Activated naive CD8-positive, alpha-beta T cell (primary cell): ENCODE data around the gene NUMA1.

Source experiments
- H3K27ac Mint-ChIP-seq: one replicate; pipeline ENCODE4 v1.8.0; 2021; ENCODE audit warnings: mixed read lengths
- H3K27me3 Mint-ChIP-seq: one replicate; pipeline ENCODE4 v1.8.0; 2021; ENCODE audit warnings: mixed read lengths
- H3K36me3 Mint-ChIP-seq: one replicate; pipeline ENCODE4 v1.8.0; 2021; ENCODE audit warnings: mixed read lengths
- H3K4me1 Mint-ChIP-seq: one replicate; pipeline ENCODE4 v1.8.0; 2021; ENCODE audit warnings: low read depth, mixed read lengths
- H3K4me3 Mint-ChIP-seq: one replicate; pipeline ENCODE4 v1.8.0; 2021; ENCODE audit warnings: mild to moderate bottlenecking, mixed read lengths
- H3K9me3 Mint-ChIP-seq: one replicate; pipeline ENCODE4 v1.8.0; 2021; ENCODE audit warnings: low read depth, mixed read lengths

Gene NUMA1

DNA sequence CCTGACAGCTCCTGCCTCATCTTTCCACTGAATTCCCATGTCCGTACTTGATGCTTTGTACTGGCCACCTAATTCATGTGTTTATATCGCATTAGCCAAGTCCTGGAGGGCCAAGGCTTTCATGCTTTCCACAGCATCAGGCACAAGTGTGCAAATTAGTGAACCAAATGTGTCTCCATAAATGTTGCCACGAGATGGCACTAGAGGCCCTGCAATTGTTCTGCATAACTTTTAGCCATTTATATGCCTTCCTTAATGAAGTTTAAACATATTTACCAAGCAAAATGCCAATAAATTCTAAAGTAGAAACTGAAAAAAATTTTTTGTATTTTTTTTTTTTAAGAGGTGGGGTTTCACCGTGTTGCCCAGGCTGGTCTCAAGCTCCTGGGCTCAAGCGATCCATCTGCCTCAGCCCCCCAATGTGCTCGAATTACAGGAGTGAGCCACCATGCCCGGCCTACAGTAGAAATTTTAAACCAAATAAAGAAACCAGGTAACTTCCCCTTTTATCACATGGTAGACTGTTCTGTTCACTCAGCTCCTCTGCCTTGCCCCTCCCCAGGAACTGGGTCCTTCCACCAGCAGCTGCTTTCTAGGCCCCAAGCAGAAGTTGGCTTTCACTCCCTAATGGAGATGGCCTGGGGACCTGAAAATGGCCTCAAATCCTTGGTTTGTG lies 102.5 kb downstream of the NUMA1 start:
- Mint-ChIP-seq H3K4me3 (no peak overlapping the region), H3K4me1 (no peaks in the 10 kb centered on the region), H3K36me3 (peaks cover 3% of the 10 kb centered on the region)

DNA sequence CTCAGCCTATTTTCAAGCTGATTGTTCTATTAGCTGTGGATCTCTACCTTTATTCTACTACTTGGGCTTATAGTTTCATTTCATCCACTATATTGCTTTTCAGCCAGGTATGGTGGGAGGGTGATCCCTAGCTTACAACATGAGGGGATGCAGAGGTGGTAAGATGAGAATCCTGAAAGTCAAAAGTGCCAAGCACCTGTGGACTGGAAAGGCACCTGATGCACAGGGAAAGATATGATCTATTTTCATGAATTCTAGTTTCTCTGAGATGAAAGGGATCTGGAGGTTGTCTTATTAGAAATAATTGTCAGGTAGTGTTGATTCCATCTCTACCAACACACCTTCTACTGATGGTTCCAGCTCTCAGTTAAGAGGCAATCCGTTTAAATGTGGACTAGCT lies 103.3 kb downstream of the NUMA1 start:
- Mint-ChIP-seq H3K4me3 (no peak overlapping the region), H3K27ac (no peak overlapping the region), H3K9me3 (no peaks in the 10 kb centered on the region), H3K27me3 (no peaks in the 10 kb centered on the region), H3K4me1 (no peaks in the 10 kb centered on the region), H3K36me3 (no peaks in the 10 kb centered on the region)

More for the DNA sequence above, 102.5 kb downstream of the NUMA1 start:
- H3K9me3 Mint-ChIP-seq: no peaks in the 10 kb centered on the region
- no peak overlapping the region for H3K27ac Mint-ChIP-seq
- H3K27me3 Mint-ChIP-seq: no peaks in the 10 kb centered on the region

DNA sequence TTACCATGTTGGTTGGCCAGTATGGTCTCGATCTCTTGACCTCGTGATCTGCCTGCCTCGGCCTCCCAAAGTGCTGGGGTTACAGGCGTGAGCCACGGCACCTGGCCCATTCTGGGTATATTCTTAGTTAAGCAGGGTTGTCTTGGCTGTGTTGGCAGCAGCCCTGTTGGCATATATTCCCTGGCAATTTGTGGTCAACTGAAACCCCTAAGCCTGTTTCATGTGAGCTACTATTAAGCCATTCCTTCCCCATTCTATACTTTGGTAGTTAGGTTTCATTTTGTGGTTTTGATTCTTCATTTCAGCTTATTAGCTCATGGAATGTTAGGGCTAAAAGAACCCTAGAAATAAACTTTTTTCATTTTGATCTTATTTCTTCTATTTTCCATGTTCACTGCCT lies 103.8 kb downstream of the NUMA1 start:
- Mint-ChIP-seq H3K27me3 (no peaks in the 10 kb centered on the region), H3K36me3 (peaks cover 3% of the 10 kb centered on the region), H3K9me3 (no peaks in the 10 kb centered on the region), H3K4me3 (no peak overlapping the region), H3K4me1 (no peaks in the 10 kb centered on the region), H3K27ac (no peak overlapping the region)

DNA sequence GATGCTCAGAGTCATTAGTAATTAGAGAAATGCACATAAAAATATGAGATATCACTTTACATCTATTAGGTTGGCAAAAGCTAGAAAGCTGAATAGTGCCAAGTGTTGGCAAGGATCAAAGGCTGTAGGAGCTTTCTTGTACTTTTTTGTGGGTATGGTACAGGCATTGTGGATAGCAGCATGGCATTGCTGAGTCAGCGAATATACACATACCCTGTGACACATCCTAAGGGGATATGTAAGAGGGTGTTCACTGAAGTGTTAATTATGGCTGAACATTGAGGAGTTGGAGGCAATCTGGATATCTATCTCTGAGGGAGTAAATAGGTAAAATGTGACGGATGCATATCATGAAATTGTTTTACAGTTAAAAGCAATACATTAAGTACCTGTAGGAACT lies 108.7 kb downstream of the NUMA1 start:
- no peaks in the 10 kb centered on the region for H3K9me3 Mint-ChIP-seq
- no peaks in the 10 kb centered on the region for H3K27me3 Mint-ChIP-seq
- H3K36me3 Mint-ChIP-seq: peaks cover 5% of the 10 kb centered on the region
- H3K4me1 Mint-ChIP-seq: no peaks in the 10 kb centered on the region
- H3K27ac Mint-ChIP-seq: no peak overlapping the region
- H3K4me3 Mint-ChIP-seq: no peak overlapping the region

DNA sequence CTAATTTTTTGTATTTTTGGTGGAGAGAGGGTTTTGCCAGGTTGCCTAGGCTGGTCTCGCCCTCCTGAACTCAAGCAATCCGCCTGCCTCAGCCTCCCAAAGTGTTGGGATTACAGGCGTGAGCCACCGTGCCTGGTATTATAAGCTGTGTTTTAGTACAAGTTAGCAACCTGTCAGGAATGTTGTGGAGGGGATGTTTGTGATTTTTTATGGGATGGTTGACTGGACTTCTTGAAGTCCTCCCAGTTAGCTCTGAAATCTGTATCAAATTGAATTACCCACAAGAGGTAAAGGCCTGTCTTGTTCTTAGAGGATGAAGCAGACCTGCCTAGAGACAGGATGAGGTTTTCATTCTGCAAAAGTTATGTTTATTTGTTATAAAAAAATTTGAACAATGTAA lies 115.7 kb downstream of the NUMA1 start:
- H3K27me3 Mint-ChIP-seq: no peaks in the 10 kb centered on the region
- peaks cover 15% of the 10 kb centered on the region for H3K36me3 Mint-ChIP-seq
- peaks cover 16% of the 10 kb centered on the region for H3K4me1 Mint-ChIP-seq
- H3K9me3 Mint-ChIP-seq: peaks cover 3% of the 10 kb centered on the region
- no peak overlapping the region for H3K4me3 Mint-ChIP-seq
- no peak overlapping the region for H3K27ac Mint-ChIP-seq

DNA sequence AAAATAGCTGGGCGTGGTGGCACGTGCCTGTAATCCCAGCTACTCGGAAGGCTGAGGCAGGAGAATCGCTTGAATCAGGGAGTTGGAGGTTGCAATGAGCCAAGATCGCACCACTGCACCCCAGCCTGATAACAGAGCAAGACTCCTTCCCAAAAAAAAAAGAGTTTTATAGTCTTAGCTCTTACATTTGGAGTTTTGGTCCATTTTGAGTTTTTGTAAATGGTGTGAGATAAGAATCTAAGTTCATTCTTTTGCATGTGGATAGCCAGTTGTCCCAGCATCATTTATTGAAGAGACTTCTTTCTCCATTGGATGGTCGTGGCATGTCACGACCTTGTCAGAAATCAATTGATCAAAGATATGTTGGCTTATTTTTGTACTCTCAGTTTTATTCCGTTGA lies 116.9 kb downstream of the NUMA1 start:
- Mint-ChIP-seq H3K4me3 (no peak overlapping the region), H3K27me3 (no peaks in the 10 kb centered on the region), H3K4me1 (peaks cover 16% of the 10 kb centered on the region), H3K27ac (peak overlapping the region; percentile 34), H3K36me3 (peaks cover 15% of the 10 kb centered on the region), H3K9me3 (peaks cover 3% of the 10 kb centered on the region)

DNA sequence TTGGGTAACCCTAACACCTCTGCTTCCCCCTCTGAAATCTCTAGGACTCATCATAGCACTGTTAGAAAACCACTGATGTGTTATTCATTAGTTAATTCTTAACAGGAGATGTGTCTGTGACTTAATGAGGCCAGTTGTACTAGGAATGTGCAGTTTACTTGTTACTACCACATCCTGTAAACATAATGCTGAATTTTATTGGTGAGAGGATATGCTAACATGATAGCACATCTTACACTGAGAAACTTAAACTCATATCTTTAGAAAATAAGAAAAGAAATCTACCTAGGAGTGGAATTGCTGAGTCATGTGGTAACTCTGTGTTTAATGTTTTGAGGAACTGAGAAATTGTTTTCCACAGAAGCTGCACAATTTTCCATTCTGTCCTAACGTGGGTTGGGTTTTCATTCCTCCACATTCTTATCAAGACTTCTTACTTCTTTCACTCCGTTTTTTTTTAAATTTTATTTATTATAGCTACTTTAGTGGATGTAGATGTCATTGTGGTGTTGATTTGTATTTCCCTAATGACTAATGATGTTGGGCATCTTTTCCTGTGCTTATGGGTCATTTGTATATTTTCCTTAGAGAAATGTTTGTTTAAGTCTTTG lies 117.8 kb downstream of the NUMA1 start:
- H3K27me3 Mint-ChIP-seq: no peaks in the 10 kb centered on the region
- peaks cover 16% of the 10 kb centered on the region for H3K4me1 Mint-ChIP-seq
- H3K4me3 Mint-ChIP-seq: peak overlapping the region; percentile 55
- H3K9me3 Mint-ChIP-seq: peaks cover 3% of the 10 kb centered on the region
- H3K27ac Mint-ChIP-seq: peak overlapping the region; percentile 58
- peaks cover 13% of the 10 kb centered on the region for H3K36me3 Mint-ChIP-seq

DNA sequence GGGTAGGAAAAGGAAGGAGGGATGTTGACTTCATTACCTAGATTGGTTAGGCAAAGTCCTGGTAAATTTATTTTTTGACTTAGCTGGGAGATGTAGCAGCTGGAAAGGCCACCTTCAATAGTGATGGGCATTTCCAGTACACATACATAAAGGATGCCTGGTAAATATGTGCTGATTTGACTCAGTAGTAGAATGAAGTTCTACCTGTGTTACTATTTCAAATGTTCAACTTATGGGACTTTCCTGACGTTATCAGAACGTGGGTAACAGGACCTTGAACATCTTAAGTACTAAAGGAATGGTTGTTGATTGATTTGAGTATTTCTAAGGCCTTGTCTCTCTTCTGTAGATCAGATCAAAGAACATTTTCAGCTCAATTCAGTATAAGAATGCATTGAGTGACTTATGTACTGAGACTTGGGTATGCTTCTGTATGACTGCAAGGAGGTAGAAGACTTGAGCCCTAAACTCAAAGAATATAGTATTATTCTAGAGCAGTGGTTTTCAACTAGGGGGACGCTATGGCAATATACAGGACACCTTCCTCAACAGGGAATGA lies 124.4 kb downstream of the NUMA1 start:
- Mint-ChIP-seq H3K27me3 (no peaks in the 10 kb centered on the region), H3K9me3 (peaks cover 2% of the 10 kb centered on the region), H3K4me1 (peaks cover 13% of the 10 kb centered on the region), H3K27ac (no peak overlapping the region), H3K36me3 (peaks cover 7% of the 10 kb centered on the region), H3K4me3 (no peak overlapping the region)
